Heart right ventricle (tissue), 16 donors: ENCODE measurements around the gene RTN4. TPM values are rescaled to one million over a fixed set of nuclear protein-coding genes. Genes with fewer than 3 reads are reported as not detected.

Source experiments
- ATAC-seq, 8 donors: fragments of 200-7000 bp; cut with Tn5 transposase; one replicate each; pipeline ENCODE4 v1.9.1; 2020; ENCODE audit warnings: mild to moderate bottlenecking in 8 of 8, moderate library complexity in 8 of 8, moderate number of reproducible peaks in 1 of 8
- DNase-seq, 2 donors: peaks; one replicate each; pipeline ENCODE4 v3.0.0-alpha.2; 2020
- H3K27ac ChIP-seq, 10 donors: fragments of 200-600 bp; sonication (generic) in 2 of 10; one replicate each; pipeline versions ENCODE4 v1.5.0 to v1.8.0; 2020 to 2022; ENCODE audit warnings: mild to moderate bottlenecking in 3 of 10
- H3K27me3 ChIP-seq, 7 donors: fragments of 200-600 bp; one replicate each; pipeline ENCODE4 v1.8.0; 2021 to 2022; ENCODE audit warnings: mild to moderate bottlenecking in 2 of 7
- H3K36me3 ChIP-seq, 9 donors: fragments of 200-600 bp; sonication (generic) in 1 of 9; one replicate each; pipeline versions ENCODE4 v1.5.0 to v1.8.0; 2020 to 2022; ENCODE audit warnings: mild to moderate bottlenecking in 2 of 9
- H3K4me1 ChIP-seq, 9 donors: fragments of 200-600 bp; sonication (generic) in 1 of 9; one replicate each; pipeline versions ENCODE4 v1.5.0 to v1.8.0; 2020 to 2022; ENCODE audit warnings: mild to moderate bottlenecking in 4 of 9
- H3K4me3 ChIP-seq, 10 donors: fragments of 200-600 bp; sonication (generic) in 2 of 10; one replicate each; pipeline versions ENCODE4 v1.5.0 to v1.8.0; 2020 to 2022; ENCODE audit warnings: mild to moderate bottlenecking in 7 of 10, moderate library complexity in 2 of 10
- H3K9me3 ChIP-seq, 11 donors: fragments of 200-600 bp in 10 of 11; sonication (generic) in 2 of 11; one replicate each; pipeline versions ENCODE4 v1.5.0 to v1.8.0; 2013 to 2022; ENCODE audit warnings: mild to moderate bottlenecking in 2 of 11, control low read depth in 1 of 11, moderate library complexity in 1 of 11
- WGBS, 2 donors: extraction: QIAGEN DNeasy Blood & Tissue Kit; methylation state at CpG; one replicate each; pipeline ENCODE4 v1.1.7; 2013; ENCODE audit warnings: inconsistent platforms in 1 of 2; 5-methylcytosine and 5-hydroxymethylcytosine counted together
- intact Hi-C, 10 donors: fragments of 100-400 bp; cut with DNase I; formaldehyde crosslinking; loops; one replicate each; pipeline versions ENCODE4 v1.11.1 to v1.14.2; 2022
- polyA plus RNA-seq, 2 donors: library from polyadenylated mRNA; stranded (reverse); fragments of 200-250 nt; gene quantifications; one replicate each; pipeline ENCODE4 v1.2.3, GENCODE V29; 2013
- total RNA-seq, 10 donors: library from RNA; stranded (reverse); fragmentation: NEBNext Ultra II Directional in 3 of 10; extraction: Animal tissue kit (Norgen Biotek cat#: 25700) in 3 of 10; gene quantifications; one replicate each; pipeline versions ENCODE4 v1.2.1 to v1.2.4, GENCODE V29; 2021 to 2023
- TF ChIP-seq, protein P1 (sequence below), 9 donors: fragments of 200-600 bp; sonication (generic) in 2 of 9; IDR thresholded peaks; one replicate each; pipeline versions ENCODE4 v1.5.0 to v1.8.0; 2021 to 2022; ENCODE audit warnings: antibody characterized with exemption in 9 of 9, mild to moderate bottlenecking in 5 of 9, moderate library complexity in 1 of 9
- donor health status: Arrhythmogenic right ventricular cardiomyopathy.
- donor health status: ischemic (EF 13 %, LVEDD 7.1; RV severe dilation, severe dysfunction).
- donor health status: healthy with polysubstance abuse.
- donor health status: DM: no; HTN: yes; CAD: no.
- donor health status: DM: no; HTN: no; CAD: no.
- donor health status: ischemic (EF 25% LVEDD 6.9; RV normal size, moderate dysfunction).
- donor health status: ischemic (EF 25% LVEDD 5.7; RV mildly dilated, moderate dysfunction).
- donor health status: healthy.
- donor health status: DM: yes; HTN: yes; CAD: no.
- donor health status: Ischemic cardiomyopathy.
- donor health status: ischemic (EF 35%, LVEDD 5.7; RV mildly dilated, moderate dysfunction).
- donor health status: nonischemic (EF 11% LVEDD 7.7; RV severe dilation, severe dysfunction).
- donor health status: DM: yes; HTN: yes; CAD: no.
- donor health status: PGD.
- donor health status: ischemic (EF 29% LVEDD 5.4; RV normal size, mild dysfunction).
- donor health status: nonischemic (EF 23%, LVEDD 6.1; RV moderate dilation, normal function).

The RTN4 gene
- total and polyA plus RNA-seq, 12 donors, result 40.6 to 163 (median 95.3) TPM

DNA sequence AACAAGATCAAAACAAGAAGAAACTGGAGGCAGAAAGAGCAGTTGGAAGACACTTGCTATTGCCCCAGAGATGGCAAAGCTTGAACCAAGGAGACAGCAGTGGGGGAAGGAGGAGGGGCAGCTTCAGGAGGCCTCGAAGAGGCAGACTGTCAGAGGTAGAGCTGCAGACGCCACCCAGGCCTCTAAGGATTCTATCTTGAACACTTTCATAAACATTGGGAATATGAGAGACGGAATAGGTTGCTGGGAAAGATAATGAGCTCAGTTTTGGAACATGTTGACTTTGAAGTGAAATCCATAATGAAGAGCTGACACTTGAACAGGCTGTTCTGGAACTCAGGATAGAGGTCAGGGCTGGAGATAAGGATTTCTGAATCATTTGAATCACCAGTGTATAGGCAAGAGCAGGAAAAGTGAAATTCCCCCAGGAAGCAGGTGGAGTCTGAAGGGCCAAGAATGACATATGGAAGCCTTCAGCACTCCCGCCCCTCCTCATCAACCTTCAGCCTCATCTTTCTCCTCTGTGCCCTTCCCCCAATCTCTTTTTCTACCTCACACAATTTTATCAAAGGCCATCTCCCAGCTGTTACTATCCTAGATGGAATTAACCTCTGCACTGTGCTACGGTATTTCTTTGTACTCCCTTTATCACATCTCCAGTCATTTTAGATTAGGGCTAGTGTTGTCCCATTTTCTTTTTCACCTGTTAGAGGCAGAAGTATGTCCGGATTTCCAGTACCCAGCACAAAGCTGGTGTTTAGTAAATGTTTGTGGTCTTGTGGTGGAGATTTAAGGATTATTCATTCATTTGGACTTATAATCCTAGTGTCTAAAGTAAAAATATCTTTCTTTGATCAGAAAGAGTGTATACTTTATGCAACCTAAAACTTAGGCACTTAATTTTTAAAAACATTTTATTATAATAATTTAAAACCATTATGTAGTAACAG lies 47.5 kb upstream of the RTN4 start:
- 42 to 56% methylated on average over 6 of the region's 6 CpGs for WGBS, 2 donors
- H3K4me3 ChIP-seq, result no peak overlapping the region
- ATAC-seq (peak in 4 of 8 donors; percentile 27 to 76 (median 68)), DNase-seq (no peak)
- intact Hi-C loops, result loop anchor here in 2 of 10 donors (5.0 kb wide), 1 partner anchor 45 kb away; the partner anchor contains the start of gene RTN4 (in 2 of the 2)
- H3K36me3 ChIP-seq, result no peaks in the 10 kb centered on the region
- TF ChIP-seq, protein P1, sequence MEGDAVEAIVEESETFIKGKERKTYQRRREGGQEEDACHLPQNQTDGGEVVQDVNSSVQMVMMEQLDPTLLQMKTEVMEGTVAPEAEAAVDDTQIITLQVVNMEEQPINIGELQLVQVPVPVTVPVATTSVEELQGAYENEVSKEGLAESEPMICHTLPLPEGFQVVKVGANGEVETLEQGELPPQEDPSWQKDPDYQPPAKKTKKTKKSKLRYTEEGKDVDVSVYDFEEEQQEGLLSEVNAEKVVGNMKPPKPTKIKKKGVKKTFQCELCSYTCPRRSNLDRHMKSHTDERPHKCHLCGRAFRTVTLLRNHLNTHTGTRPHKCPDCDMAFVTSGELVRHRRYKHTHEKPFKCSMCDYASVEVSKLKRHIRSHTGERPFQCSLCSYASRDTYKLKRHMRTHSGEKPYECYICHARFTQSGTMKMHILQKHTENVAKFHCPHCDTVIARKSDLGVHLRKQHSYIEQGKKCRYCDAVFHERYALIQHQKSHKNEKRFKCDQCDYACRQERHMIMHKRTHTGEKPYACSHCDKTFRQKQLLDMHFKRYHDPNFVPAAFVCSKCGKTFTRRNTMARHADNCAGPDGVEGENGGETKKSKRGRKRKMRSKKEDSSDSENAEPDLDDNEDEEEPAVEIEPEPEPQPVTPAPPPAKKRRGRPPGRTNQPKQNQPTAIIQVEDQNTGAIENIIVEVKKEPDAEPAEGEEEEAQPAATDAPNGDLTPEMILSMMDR (IDR thresholded peaks at IDR 0.05), result no peak
- H3K27ac ChIP-seq, result peak overlapping the region; percentile 0 to 73 (median 52)
- peaks cover 4 to 77% (median 46%) of the 10 kb centered on the region in 9 donors for H3K4me1 ChIP-seq
- no peaks in the 10 kb centered on the region for H3K9me3 ChIP-seq
- H3K27me3 ChIP-seq, result no peaks in the 10 kb centered on the region

DNA sequence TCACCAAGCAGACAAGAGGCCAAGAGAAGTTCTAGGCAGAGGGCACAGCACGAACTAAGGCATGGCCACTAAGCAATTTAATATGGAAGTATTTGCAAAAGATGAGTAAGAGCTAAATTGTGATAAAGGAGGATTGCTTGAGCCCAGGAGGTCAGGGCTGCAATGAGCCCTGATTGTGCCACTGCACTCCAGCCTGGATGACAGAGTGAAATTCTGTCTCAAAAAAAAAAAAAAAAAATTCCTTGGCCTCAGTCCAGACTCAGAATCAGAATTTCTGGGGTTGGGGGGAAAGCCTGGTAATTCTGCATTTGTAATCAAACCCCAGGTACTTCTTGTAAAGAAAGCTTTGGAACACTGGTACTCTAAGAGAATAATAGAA lies 46.8 kb upstream of the RTN4 start:
- Histone ChIP-seq H3K9me3 (no peaks in the 10 kb centered on the region), H3K27me3 (no peaks in the 10 kb centered on the region), H3K36me3 (no peaks in the 10 kb centered on the region), H3K4me3 (no peak overlapping the region), H3K27ac (peak overlapping the region; percentile 0 to 69 (median 50)), H3K4me1 (peaks cover 4 to 71% (median 40%) of the 10 kb centered on the region in 9 donors)
- intact Hi-C loops, result loop anchor here in 2 of 10 donors (5.0 kb wide), 1 partner anchor 45 kb away; the partner anchor contains the start of gene RTN4 (in 2 of the 2)
- TF ChIP-seq, protein P1 (IDR thresholded peaks at IDR 0.05), result no peak
- ATAC-seq (peak in 1 of 8 donors; percentile 26), DNase-seq (no peak)
- 80 to 87% methylated on average over 1 of the region's 1 CpG for WGBS, 2 donors

DNA sequence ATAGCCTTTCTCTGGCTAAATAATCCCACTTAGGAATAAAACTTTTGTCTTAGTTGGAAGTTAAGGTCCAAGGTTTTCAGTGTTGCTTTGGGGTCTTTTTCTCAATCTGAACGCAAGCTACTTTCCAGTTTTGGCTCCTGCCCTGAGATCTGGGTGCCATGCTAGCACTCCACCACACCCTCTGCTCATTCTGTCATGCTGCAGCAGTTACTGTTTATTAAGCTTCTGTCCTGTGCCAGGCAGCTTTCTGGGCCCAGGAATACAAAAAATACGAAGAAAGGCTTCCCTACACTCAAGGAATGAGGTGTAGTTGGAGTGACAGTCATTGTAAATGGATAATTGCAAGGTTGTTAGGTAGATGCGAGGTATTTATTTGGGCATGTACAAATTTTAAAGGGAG lies 46.3 kb upstream of the RTN4 start:
- H3K4me1 ChIP-seq, result peaks cover 4 to 66% (median 36%) of the 10 kb centered on the region in 9 donors
- ATAC-seq (no peak), DNase-seq (no peak)
- no peaks in the 10 kb centered on the region for H3K27me3 ChIP-seq
- intact Hi-C loops, result loop anchor here in 2 of 10 donors (5.0 kb wide), 1 partner anchor 44 kb away; the partner anchor contains the start of gene RTN4 (in 2 of the 2)
- TF ChIP-seq, protein P1 (IDR thresholded peaks at IDR 0.05), result no peak
- H3K27ac ChIP-seq, result peak overlapping the region in 2 of 10 donors; percentile 63 to 69
- H3K36me3 ChIP-seq, result no peaks in the 10 kb centered on the region
- no peak overlapping the region for H3K4me3 ChIP-seq
- WGBS, 2 donors, result 92 to 97% methylated on average over 3 of the region's 3 CpGs
- H3K9me3 ChIP-seq, result no peaks in the 10 kb centered on the region

DNA sequence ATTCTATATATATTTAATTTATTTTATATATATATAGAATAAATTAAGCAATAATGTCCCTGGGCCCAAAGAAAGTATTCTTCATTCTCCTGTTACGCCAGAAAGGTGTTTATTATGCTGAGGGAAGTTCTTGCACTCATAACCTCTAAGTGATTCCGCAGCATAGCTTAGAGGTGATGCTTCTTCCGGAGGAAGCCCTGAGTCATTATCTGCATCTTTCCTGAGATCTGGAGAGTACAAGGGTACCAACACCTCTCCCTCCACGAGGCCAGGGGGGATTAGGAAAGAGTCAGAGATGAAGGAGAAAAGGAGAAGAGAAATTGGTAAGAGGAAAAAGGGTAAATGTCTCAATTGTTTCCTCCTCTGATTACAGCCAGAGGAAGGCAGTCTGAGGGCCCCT lies 43.1 kb upstream of the RTN4 start:
- no peak for DNase-seq
- no peaks in the 10 kb centered on the region for H3K27me3 ChIP-seq
- H3K36me3 ChIP-seq, result no peaks in the 10 kb centered on the region
- ATAC-seq, result no peak
- intact Hi-C loops, result no loop called here
- peak overlapping the region in 1 of 10 donors; percentile 33 for H3K27ac ChIP-seq
- no peak overlapping the region for H3K4me3 ChIP-seq
- peaks cover 4 to 41% (median 18%) of the 10 kb centered on the region in 9 donors for H3K4me1 ChIP-seq
- TF ChIP-seq, protein P1 (IDR thresholded peaks at IDR 0.05), result no peak
- no peaks in the 10 kb centered on the region for H3K9me3 ChIP-seq
- 65 to 75% methylated on average over 4 of the region's 4 CpGs for WGBS, 2 donors
